OCI-LY3 (cell line): ENCODE results near the gene GALNT16.

Source experiments
- H2AFZ ChIP-seq: fragments of 200-600, 300-600 bp; shearing (Covaris generic); 2 replicates; pipeline ENCODE4 v1.6.0; 2014; ENCODE audit warnings: antibody characterized with exemption, low read depth, low read length
- H3K27ac ChIP-seq: fragments of 200-600, 300-600 bp; sonication (generic); 2 replicates; pipeline ENCODE4 v1.5.1; 2014; ENCODE audit warnings: mild to moderate bottlenecking, low read length, moderate library complexity, mixed read lengths
- H3K27me3 ChIP-seq: fragments of 200-600, 300-600 bp; sonication (generic); 2 replicates; pipeline ENCODE4 v1.6.1; 2014; ENCODE audit warnings: low read depth, low read length, mixed read lengths
- H3K36me3 ChIP-seq: fragments of 200-600, 300-600 bp; sonication (generic); replicated peaks from 2 replicates; pipeline ENCODE3; 2014; ENCODE audit warnings: low read depth, low read length, mixed read lengths
- H3K4me1 ChIP-seq: fragments of 300-600, 200-600 bp; sonication (generic); 2 replicates; pipeline ENCODE4 v1.6.1; 2014; ENCODE audit warnings: low read length, mixed read lengths
- H3K4me2 ChIP-seq: fragments of 200-600, 300-600 bp; sonication (generic); 2 replicates; pipeline ENCODE4 v1.6.1; 2014; ENCODE audit warnings: low read length, mixed read lengths
- H3K4me3 ChIP-seq: fragments of 300-600, 200-600 bp; sonication (generic); 2 replicates; pipeline ENCODE4 v1.5.1; 2014; ENCODE audit warnings: antibody characterized with exemption, mild to moderate bottlenecking, low read length, moderate library complexity
- H3K79me2 ChIP-seq: fragments of 300-600, 200-600 bp; shearing (Covaris generic); 2 replicates; pipeline ENCODE4 v1.6.1; 2014; ENCODE audit warnings: mild to moderate bottlenecking, low read length, mixed read lengths
- H3K9ac ChIP-seq: fragments of 300-600, 200-600 bp; shearing (Covaris generic); 2 replicates; pipeline ENCODE4 v1.6.0; 2014; ENCODE audit warnings: mild to moderate bottlenecking, low read length, moderate library complexity
- H3K9me3 ChIP-seq: fragments of 200-600, 300-600 bp; shearing (Covaris generic); 2 replicates; pipeline ENCODE4 v1.6.1; 2014; ENCODE audit warnings: low read length, mixed read lengths; ENCODE audit not compliant: insufficient read depth
- H4K20me1 ChIP-seq: fragments of 200-600, 300-600 bp; sonication (generic); 2 replicates; pipeline ENCODE4 v1.6.1; 2016; ENCODE audit warnings: low read length, mixed read lengths; ENCODE audit not compliant: insufficient read depth
- EZH2phosphoT487 ChIP-seq: fragments of 200-600 bp; shearing (Covaris generic); IDR thresholded peaks from 2 replicates; pipeline ENCODE4 v1.6.1; 2018; ENCODE audit warnings: antibody characterized with exemption, mixed run types, low read depth
- TF ChIP-seq, protein P1 (sequence below): fragments of 200-600, 300-600 bp; sonication (generic); IDR thresholded peaks from 2 replicates; pipeline ENCODE4 v1.5.1; 2014; ENCODE audit warnings: antibody characterized with exemption, low read length, low read depth

The GALNT16 gene

GRCh38 chr14:69327507-69327906, 67.5 kb downstream of the GALNT16 start:
- TF ChIP-seq, protein P1, sequence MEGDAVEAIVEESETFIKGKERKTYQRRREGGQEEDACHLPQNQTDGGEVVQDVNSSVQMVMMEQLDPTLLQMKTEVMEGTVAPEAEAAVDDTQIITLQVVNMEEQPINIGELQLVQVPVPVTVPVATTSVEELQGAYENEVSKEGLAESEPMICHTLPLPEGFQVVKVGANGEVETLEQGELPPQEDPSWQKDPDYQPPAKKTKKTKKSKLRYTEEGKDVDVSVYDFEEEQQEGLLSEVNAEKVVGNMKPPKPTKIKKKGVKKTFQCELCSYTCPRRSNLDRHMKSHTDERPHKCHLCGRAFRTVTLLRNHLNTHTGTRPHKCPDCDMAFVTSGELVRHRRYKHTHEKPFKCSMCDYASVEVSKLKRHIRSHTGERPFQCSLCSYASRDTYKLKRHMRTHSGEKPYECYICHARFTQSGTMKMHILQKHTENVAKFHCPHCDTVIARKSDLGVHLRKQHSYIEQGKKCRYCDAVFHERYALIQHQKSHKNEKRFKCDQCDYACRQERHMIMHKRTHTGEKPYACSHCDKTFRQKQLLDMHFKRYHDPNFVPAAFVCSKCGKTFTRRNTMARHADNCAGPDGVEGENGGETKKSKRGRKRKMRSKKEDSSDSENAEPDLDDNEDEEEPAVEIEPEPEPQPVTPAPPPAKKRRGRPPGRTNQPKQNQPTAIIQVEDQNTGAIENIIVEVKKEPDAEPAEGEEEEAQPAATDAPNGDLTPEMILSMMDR: no peak
- TF ChIP-seq EZH2phosphoT487: no peak
- no peak overlapping the region for H3K4me2 ChIP-seq
- H3K36me3 ChIP-seq: no peaks in the 10 kb centered on the region
- no peak overlapping the region for H3K9ac ChIP-seq
- H2AFZ ChIP-seq: no peak overlapping the region
- H3K9me3 ChIP-seq: no peaks in the 10 kb centered on the region
- H3K27me3 ChIP-seq: no peaks in the 10 kb centered on the region
- H4K20me1 ChIP-seq: no peaks in the 10 kb centered on the region
- H3K27ac ChIP-seq: no peak overlapping the region
- H3K4me1 ChIP-seq: no peaks in the 10 kb centered on the region
- no peak overlapping the region for H3K4me3 ChIP-seq
- H3K79me2 ChIP-seq: no peaks in the 10 kb centered on the region

DNA sequence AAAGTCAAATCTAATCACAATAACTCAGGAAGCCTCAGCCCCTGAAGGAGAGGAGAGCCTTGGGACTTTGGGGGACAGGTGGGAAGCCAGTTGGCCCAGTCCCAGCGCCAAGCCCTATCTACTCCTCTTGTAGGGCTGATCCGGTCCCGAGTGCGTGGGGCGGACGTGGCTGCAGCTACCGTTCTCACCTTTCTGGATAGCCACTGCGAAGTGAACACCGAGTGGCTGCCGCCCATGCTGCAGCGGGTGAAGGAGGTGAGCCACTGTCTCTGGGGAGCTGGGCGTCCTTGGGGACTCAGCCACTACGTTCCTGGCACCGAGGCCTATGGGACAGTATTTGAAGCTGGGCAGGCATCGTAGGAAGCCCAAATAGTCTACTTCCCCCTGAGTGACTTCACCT, 68.4 kb downstream of the GALNT16 start:
- H3K9me3 ChIP-seq: no peaks in the 10 kb centered on the region
- H3K4me1 ChIP-seq: no peaks in the 10 kb centered on the region
- no peak overlapping the region for H2AFZ ChIP-seq
- H3K27me3 ChIP-seq: no peaks in the 10 kb centered on the region
- H3K36me3 ChIP-seq: no peaks in the 10 kb centered on the region
- TF ChIP-seq EZH2phosphoT487: no peak
- TF ChIP-seq, protein P1: no peak
- no peaks in the 10 kb centered on the region for H4K20me1 ChIP-seq
- H3K4me3 ChIP-seq: no peak overlapping the region
- no peak overlapping the region for H3K27ac ChIP-seq
- no peak overlapping the region for H3K9ac ChIP-seq
- no peaks in the 10 kb centered on the region for H3K79me2 ChIP-seq
- no peak overlapping the region for H3K4me2 ChIP-seq

DNA sequence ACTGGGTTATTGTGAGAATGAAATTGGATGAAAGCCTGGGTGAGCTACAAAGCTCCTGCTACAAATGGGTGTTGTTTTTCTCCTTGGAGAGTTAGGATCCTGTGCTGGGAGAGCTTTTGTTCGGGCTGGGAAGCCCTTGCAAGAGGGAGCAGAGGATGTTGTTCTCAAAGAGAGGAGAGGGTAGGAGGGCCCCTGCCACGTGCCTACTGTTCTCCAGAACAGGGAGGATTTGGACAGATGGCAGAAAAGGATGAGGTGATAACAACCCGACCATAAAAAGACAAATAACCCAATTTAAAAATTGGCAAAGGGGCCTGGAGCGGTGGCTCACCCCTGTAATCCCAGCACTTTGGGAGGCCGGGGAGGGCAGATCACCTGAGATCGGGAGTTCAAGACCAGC, 68.8 kb downstream of the GALNT16 start:
- no peaks in the 10 kb centered on the region for H3K9me3 ChIP-seq
- H3K4me1 ChIP-seq: peaks cover 1% of the 10 kb centered on the region; the same call in 1 of the 2 replicates
- no peak for TF ChIP-seq EZH2phosphoT487
- TF ChIP-seq, protein P1: no peak
- no peak overlapping the region for H3K9ac ChIP-seq
- H3K4me3 ChIP-seq: no peak overlapping the region
- no peaks in the 10 kb centered on the region for H3K79me2 ChIP-seq
- H4K20me1 ChIP-seq: no peaks in the 10 kb centered on the region
- no peaks in the 10 kb centered on the region for H3K27me3 ChIP-seq
- no peak overlapping the region for H3K27ac ChIP-seq
- no peaks in the 10 kb centered on the region for H3K36me3 ChIP-seq
- no peak overlapping the region for H2AFZ ChIP-seq
- H3K4me2 ChIP-seq: no peak overlapping the region

DNA sequence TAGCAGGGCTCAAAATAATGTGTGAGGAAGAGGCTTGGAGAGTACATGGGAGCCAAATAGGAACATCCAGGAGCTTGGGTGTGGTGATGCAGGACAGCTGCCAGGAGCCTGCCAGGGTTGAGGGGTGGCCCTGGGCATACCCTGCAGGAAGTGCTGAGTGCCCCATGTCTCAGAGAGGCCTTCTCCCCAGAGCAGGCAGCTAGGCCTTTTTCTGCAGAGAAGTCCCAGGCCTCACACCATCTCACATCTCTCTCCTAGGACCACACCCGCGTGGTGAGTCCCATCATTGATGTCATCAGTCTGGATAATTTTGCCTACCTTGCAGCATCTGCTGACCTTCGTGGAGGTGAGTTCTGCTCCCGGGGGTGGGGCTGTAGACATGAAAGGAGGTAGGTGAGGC, 71.2 kb downstream of the GALNT16 start:
- no peak overlapping the region for H3K4me2 ChIP-seq
- no peak overlapping the region for H3K9ac ChIP-seq
- H3K4me3 ChIP-seq: no peak overlapping the region
- no peaks in the 10 kb centered on the region for H3K79me2 ChIP-seq
- H3K27me3 ChIP-seq: no peaks in the 10 kb centered on the region
- H2AFZ ChIP-seq: no peak overlapping the region
- H4K20me1 ChIP-seq: no peaks in the 10 kb centered on the region
- H3K9me3 ChIP-seq: no peaks in the 10 kb centered on the region
- TF ChIP-seq EZH2phosphoT487: no peak
- TF ChIP-seq, protein P1: no peak
- H3K36me3 ChIP-seq: no peaks in the 10 kb centered on the region
- H3K4me1 ChIP-seq: peaks cover 12% of the 10 kb centered on the region
- H3K27ac ChIP-seq: no peak overlapping the region
